ENCODE measurements around the gene CBFB.

DNA sequence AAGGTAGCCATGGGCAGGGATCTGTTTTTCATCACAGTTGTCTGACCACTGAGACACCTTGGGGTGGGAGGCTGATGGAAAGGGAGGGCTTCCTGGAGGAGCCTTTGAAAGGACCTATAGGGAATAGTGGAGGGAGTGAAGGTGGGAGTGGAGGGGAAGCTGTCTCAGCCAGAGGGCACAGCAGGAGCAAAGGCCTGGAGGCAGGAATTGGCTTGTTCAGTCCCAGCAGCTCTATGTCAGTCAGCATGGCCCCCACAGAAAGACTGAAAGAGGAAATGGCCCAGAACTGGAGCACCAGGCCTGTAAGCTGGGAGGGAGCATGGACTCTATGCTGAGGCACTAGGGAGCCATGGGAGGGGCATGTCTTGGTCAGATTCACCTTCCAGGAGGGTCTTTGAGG lies 12.8 kb upstream of the CBFB start:
- TF ChIP-seq CTCF (IDR thresholded peaks at IDR 0.05) (no peak), POLR2AphosphoS5 (IDR thresholded peaks at IDR 0.05) (no peak), POLR2A (IDR thresholded peaks at IDR 0.05) (no peak)
